DMS53 treated with DMSO at 0.1 percent for 48 hours (cell line): ENCODE data around the gene PWWP2B.
"Not testable (repeated sequence)": the region's sequence is repeated elsewhere in the genome, so short reads cannot be mapped to it uniquely, and the experiment has no call there.

Experiments used
- DNase-seq: peaks from one replicate; lab custom pipeline; 2025; ENCODE audit not compliant: unreplicated experiment; lab: John Stamatoyannopoulos, UW

PWWP2B gene

DNA sequence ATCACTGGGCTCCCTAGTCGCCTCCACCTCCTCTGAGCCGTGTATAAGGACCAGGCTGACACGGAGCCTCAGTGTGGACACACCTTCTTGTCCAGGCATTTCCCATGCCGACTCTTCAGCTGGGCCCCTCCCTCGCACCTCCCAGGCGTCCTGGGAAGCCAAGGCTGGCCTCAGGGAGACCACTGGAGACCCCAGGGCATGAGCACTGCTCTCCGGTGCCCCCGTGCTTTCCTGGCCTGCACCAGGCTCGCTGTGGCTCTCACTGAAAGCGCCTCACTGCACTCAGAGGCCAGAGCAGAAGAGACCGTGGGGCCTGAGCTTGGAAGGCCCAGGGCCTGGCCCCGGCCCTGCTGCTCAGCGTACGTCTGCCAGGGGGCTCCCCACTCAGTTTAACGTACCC lies 33.6 kb upstream of the PWWP2B start:
- no peak for DNase-seq

DNA sequence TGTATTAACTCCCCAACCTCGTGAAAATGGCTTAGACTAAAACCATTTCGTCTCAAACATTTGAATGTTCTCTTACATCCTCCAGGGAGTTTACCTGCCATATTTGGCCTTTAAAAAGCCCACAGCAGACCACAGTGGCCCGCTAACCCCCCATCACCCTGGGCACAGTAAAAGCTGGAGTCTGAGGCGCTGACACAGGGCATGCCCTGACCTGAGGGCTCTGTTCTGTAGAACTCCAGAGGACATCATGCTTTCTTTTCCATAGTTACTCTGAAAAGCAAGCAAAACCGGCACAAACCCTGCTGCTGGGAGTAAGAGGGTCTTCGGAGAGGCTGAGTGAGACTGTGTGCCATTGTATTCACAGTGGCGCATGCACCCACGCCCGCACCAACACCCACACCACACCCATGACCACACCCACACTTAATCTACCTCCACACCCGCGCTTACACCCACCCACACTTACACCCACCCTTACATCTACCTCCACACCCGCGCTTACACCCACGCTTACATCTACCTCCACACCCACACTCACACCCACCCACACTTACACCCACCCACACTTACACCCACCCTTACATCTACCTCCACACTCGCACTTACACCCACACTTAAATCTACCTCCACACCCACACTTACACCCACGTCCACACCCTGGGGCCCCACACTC lies 32.9 kb upstream of the PWWP2B start:
- DNase-seq = no peak

DNA sequence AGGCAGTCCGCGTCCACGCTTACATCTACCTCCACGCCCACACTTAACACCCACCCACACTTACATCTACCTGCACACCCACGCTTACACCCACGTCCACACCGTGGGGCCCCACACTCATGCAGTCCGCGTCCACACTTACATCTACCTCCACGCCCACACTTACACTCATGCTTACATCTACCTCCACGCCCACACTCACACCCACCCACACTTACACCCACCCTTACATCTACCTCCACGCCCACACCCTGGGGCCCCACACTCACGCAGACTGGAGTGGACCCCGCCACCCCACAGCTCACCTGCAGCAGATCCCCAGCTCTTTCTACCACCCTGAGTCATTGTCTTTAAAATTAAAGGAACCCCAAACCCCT lies 32.4 kb upstream of the PWWP2B start:
- no peak for DNase-seq

DNA sequence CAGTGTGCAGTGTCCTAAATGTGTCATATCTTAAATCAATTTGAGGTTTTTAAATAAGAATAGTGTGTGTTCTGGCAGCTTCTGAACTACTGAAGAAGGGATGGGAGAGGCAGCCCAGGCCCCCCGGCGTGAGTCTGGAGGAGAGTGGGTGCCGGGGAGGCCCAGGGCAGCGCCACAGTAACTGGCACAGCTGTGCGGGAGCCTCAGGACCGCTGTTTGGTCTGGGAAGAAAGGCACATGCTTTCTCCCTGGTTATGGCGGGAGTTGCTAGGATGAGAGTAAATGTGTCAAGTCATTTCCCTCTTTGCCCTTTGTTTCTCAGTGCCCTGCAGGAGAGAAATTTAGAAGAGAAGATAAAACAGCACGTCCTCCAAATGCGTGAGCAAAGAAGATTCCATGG lies 31.9 kb upstream of the PWWP2B start:
- DNase-seq = no peak

DNA sequence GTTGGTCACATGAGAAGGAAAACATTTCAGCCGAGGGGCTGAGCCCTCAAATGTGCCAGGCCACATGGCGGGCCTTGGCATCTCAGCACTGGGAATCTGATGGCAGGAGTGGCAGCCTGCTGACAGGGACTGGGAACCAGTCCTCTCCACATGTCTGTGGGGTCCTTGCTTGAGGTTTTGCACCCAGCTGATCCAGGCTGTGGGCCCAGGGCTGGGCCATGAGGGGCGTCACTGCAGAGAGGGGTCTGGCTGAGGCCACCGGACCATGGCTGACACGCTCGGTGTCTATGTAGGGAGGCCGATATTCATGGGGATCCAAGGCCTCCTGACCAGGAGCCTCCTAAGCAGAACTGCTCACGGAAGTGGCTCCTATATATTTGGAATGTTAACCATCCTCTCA lies 31.0 kb upstream of the PWWP2B start:
- no peak for DNase-seq

DNA sequence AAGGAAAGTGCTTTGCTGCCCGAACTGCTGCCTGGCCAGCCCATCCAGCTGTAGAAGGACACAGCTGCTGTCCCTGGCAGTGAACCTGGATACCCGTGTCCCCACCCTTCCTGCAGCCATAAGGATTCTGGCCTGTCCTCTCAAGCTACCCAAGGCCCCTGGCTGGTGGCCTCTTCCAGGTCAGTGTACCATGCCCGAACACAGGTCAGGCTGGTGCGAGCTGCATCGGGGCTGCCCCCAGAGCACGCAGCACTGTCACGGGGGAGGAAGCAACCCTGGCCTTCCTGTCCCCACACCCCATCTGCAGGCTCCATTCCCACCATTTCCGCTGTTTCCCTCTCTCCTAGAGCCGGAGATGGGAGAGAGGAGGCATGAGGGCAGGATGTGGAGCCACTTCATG lies 30.5 kb upstream of the PWWP2B start:
- DNase-seq = no peak

DNA sequence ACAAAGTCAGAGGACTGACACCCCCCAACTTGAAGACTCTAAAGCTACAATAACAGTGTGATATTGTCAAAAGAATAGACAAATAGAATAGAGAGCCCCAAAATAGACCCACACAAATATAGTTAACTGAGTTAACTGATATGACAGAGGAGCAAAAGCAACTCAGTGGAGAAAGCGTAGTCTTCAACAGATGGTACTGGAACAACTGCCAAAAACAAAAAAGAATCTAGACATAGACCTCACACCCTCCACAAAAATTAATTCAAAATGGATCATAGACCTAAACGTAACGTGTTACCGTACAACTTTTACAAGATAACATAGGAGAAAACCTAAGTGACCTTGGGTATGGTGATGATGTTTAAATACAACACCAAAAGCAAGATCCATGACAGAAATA lies 28.6 kb upstream of the PWWP2B start:
- no peak for DNase-seq

DNA sequence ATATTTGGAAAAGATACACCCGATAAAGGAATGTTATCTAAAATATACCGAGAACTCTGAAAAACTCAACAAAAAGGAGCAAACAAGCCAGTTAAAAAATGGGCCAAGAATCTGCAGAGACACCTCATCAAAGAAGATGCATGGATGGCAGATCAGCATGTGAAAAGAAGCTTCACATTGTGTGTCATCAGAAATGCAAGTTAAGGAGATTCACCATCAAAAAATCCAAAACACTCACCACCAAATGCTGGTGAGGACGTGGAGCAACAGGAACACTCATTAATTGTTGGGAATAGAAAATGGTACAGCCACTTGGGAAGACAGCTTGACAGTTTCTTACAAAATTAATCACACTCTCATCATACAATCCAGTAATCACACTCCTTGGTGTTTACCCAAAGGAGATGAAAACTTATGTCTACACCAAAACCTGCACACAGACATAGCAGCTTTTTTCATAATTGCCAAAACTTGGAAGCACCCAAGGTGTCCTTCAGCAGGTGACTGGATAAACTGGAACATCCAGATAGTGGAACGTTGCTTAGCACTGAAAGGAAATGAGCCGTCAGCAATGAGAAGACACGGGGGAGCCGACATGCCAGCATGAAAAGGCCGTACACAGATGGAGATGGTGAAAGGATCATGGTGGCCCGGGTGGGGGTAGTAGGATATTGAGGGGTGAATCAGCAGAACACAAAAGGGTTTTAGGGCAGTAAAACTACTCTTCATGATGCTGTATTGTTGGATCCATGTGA lies 27.9 kb upstream of the PWWP2B start:
- DNase-seq = no peak

DNA sequence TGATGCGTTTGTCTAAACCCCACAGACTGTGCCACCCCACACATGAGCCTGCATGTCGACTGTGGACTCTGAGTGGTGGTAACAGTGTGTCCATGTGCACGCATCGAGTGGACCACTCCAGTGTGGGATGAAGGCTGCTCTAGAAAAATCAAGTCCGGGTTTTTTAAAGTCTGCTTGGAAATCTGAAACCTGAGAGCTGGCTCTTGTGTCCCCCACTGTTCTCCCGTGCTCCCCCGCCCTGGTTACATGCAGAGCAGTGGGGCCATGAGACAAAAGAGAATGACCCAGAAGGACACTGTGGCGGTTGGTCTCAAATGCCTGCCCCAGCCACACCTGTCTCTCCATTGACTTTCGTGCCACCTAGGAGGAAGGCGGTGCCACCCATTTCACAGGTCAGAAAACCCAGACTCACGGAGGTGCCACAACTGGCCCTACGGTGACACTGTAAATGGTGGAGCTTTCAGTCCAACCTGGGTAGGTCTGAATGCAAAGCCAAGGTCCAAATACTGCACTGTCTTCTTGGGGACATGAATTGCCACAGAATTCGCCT lies 27.3 kb upstream of the PWWP2B start:
- DNase-seq = no peak

DNA sequence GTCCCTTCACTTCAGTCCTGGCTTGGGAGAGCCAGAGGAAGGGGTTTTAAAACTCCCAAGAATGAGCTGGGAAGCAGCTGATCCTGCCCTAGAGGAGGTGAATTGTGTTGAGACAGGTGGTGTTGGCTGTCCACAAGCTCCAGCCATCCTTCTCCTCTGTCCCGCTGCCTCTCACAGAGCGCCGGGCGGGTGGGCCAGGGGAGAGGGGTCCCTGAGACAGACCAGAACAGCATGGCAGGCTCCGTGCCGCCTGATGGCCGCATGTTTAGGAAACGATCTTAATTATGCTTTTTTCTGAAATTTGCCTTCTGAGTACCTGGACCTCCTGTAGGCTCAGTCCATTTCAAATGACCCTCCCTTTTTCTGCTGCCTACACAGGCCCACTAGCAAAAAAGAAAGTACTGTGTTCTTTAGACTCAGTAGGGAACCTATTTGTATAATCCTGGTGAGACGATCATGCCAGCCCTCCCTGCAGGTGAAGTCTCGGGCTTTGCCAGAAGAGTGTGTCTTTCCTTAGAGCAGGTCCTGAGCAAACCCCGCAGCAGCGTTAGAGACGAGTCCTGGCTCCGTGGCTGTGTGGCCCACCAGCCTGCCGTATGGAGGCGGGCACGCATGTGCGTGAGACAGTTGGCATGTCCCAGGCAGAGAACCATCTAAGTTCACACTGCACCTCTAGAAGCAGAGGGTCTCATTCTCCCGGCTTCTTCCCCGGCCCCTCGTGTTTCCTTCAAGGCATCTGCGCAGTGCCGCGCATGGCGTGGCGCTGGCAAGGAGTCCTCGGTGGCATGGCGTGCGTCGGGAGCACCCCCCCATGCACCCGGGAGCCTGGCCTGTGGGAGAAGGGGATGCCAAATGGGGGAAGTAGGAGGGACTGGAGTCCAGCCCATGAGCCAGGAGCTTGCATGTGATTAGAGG lies 26.3 kb upstream of the PWWP2B start:
- no peak for DNase-seq

DNA sequence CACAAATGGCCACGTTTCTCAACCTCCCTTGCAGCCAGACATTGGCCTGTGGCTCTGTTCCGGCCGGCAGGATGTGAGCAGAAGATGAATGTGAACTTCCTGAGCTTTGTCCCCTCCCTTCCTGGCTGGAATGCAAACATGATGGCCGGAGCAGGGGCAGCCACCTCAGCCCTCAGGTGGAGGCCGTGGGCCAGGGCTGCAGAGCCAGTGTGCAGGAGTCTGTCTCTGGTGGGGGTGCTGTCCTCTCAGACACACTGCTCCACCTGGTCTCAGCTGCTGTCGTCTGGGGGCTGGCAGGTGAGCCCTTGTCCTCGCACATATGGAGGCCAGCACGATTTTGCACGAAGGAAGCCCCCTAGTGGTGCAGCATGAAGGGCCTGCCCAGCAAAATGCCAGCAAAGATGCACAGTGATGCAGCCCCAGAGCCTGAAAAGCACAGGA lies 25.3 kb upstream of the PWWP2B start:
- no peak for DNase-seq

DNA sequence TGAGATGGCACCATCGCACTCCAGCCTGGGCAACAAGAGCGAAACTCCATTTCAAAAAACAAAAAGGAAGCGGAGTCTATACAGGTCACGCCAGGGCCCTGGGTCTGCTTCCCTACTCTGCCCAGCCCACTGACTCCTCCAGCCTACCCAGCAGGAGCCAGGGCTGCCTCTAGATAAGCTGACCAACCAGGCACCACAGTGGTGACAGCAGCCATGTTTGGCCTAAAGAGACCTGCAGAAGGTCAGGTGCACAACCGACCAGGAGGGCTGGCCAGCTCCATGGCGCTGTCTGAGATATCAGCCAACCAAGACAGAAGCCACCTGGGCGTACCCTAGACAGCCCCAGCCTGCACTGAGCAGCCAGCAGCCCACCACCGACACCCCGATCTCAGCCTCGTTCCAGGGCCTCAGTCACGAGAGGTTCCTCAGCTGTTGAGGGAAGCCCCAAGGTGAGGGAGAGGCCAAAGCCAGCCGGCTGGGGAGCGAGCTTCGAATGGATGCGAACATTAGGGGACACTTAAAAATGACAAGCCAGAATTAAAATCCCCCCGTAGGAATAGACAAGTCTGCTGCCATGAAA lies 24.4 kb upstream of the PWWP2B start:
- no peak for DNase-seq

DNA sequence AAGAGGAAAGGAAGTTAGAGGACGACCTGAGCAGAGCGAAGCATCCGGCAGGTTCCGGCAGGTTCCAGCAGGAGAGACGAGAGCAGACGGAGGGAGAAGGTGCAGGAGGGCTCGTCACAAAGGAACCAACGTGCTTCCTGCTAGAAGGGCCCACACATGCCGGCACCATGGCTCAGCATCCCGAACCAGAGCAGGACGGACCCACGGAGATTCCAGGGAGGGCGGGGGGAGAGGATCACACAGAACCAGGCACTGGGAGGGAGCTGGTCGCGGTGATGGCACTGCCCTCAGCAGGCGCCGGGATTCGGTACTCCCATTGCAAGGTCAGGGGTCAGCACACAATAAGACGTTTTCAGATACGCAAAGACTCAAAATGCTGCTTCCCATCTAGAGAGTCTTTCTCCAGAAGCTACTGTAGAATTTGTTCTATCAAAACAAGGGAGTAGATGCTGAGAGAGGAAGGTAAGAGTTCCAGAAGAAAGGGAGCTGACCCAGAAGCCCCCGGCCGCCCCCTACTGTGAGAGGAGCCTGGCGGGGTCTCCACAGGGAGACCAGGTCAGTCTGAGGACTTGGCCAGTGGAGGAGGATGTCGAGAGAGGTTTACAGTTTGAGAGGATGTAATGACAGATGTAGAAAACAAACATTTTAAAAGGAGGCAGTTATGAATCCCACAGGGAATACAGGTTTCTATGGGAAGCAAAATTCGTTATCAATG lies 23.6 kb upstream of the PWWP2B start:
- DNase-seq = no peak

DNA sequence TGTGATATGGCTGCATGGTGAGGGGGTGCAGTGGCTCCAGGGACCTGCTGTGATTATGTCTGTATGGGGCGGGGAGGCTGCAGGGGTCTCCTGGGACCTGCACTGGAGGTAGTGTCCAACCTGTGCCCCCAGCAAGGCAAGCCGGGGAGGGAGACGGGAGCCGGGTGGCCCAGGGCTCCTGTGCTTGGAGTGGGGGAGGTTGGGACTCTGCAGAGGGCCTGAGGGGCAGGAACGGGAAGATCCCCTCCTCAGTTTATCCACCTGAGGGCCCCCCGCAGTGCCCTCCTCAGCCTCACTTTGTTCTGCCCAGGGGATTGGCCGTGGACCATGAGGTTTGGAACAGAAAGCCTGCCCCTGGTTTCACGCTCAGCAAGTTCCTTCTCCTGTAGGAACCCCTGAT lies 22.8 kb upstream of the PWWP2B start:
- DNase-seq = no peak

DNA sequence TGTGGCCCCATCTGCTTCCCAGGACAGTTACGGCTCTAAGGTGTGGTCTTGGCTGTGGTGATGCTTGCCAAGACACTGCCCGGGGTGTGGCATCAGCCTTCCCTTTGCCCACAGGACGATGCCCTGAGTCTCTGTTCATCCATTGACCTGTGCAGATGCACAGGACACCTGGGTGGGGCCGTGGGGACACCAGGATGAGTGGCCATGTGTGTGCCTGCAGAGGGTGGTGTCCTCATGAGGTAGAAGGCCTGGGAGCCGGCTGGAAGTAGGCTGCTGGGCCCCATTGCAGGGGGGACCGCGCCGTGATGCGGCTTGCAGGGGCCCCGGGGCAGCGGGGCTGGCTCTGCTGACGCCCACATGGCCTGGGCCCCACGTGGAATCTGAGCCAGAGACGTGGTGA lies 22.4 kb upstream of the PWWP2B start:
- no peak for DNase-seq

DNA sequence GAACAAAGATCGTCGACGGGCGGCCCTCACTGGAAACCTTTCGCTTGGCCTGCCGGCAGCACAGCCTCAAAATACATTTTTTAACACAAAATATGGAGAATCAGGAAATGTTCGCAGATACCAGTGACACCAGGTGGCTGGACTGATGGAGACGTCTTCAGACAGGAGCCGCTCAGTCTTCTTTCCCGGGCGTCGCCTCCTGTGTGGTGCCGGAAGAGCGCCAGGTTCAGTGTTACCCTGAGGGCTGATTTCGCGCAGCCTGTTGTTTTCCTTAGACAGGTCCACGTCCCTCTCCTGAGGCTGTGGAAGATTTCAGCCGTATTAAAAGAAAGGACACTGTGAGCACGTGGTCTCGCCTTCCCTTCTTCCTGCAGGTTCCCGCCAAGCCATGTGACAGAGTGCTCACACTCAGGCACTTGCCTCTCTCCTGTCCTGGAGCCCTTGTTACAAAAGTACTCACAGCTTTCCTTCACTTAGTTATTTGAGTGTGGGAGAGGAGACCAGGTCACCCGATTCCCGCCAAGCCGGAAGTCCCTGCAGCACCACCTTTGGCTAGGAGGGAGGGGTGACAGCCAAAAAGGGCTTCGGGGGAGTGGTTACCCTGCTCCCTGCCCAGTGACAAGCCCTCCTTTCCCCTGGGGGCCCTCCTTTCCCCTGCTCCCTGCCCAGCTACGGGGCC lies 21.7 kb upstream of the PWWP2B start:
- no peak for DNase-seq

DNA sequence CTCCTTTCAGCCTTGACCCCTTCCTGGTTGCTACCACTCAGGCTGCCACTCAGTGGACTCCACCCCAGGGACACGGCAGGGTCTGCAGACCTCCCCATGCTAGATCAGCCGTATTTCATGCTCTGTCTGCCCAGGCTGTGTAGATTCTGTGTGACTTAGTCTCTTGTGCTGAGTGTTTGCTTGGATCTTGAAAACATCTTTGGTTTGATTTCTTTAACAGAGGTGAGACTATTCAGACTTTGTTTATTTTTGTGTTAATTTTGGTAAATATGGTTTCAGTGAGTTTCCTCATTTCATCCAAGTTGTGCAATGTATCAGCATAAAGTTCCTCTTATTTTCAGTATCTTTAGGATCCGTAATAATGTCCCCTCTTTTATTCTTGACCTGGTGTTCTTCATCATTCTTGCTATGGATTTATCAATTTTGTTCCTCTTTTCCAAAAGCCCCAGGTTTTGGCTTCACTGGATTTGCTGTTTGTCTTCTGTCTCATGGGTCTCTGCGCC lies 21.2 kb upstream of the PWWP2B start:
- no peak for DNase-seq

DNA sequence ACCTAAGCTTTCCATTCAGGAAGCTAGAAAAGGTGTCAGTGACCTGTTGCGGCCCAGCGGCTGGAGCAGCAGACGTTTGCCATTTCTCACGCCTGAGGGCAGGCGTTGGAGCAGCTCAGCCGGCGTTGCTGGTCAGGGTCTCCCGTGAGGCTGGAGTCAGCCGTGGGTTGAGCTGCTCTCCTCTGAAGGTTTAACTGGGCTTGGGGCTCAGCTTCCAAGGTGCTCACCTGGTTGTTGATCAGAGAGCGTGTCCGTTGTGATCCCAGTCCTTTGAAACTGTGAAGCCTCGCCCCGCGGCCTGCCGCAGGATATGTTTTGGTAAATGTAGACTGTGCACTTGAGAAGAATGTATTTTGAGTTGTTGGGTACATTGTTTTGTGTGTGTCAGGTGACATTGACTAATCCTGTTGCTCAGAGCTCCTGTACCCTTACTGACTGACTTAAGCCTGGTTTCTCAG lies 20.6 kb upstream of the PWWP2B start:
- DNase-seq = no peak

DNA sequence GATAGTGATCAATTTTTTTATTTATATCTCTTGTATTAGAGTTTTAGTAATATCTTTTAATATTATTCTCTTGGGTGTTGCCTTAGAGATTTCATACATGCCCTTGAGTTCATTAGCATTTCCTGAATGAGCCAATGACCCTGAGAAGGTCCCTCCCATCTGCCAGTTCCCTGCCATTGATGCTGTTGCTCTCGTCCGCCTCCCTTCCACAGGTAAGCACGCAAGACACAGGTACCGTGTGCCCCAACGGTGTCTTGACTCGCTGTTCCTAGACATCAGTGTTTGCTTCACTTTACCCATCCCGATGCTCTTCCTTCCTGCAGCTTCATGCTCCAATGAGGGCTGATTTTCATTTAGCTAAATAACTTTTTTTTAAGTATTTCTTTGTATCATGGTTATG lies 19.7 kb upstream of the PWWP2B start:
- DNase-seq = no peak

DNA sequence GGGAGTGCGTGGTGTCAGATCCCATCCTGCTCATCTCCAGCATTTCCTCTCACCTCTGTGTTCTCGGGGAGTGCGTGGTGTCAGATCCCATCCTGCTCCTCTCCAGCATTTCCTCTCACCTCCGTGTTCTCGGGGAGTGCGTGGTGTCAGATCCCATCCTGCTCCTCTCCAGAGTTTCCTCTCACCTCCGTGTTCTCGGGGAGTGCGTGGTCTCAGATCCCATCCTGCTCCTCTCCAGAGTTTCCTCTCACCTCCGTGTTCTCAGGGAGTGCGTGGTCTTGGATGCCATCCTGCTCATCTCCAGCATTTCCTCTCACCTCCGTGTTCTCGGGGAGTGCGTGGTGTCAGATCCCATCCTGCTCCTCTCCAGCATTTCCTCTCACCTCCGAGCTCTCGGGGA lies 18.0 kb upstream of the PWWP2B start:
- DNase-seq = not testable (repeated sequence)
